ENCODE measurements around the gene DYNAP.

DYNAP gene

GRCh38 chr18:54558609-54559585 lies 32.1 kb upstream of the DYNAP start:
- Histone ChIP-seq H3K79me2 (ENCODE audit: control insufficient read depth, insufficient read depth, low read length) (no peaks in the 10 kb centered on the region), H3K4me1 (ENCODE audit: control insufficient read depth, low read depth, low read length) (no peaks in the 10 kb centered on the region), H3K27ac (ENCODE audit: low read depth, low read length) (no peak overlapping the region), H3K23ac (ENCODE audit: low read length) (no peak overlapping the region), H3K79me1 (ENCODE audit: low read length) (no peaks in the 10 kb centered on the region), H4K5ac (ENCODE audit: low read length) (no peak overlapping the region), H3K4ac (ENCODE audit: low read depth, low read length) (no peak overlapping the region), H3K4me3 (ENCODE audit: low read length) (no peak overlapping the region), H2BK5ac (ENCODE audit: low read length) (no peak overlapping the region), H4K8ac (ENCODE audit: low read depth, low read length) (no peak overlapping the region), H2BK120ac (ENCODE audit: low read depth, low read length) (no peak overlapping the region), H3K4me2 (ENCODE audit: low read length) (no peak overlapping the region), H3K56ac (ENCODE audit: low read length) (no peak overlapping the region), H3K36me3 (ENCODE audit: control insufficient read depth, insufficient read depth, low read length) (no peaks in the 10 kb centered on the region), H2AK5ac (ENCODE audit: low read length) (no peak overlapping the region), H3K9ac (ENCODE audit: low read length) (no peak overlapping the region), H3K27me3 (ENCODE audit: insufficient read depth, low read length, poor library complexity) (no peaks in the 10 kb centered on the region), H2BK15ac (replicated peaks; ENCODE audit: low read depth) (no peak overlapping the region), H3K18ac (ENCODE audit: low read length) (no peak overlapping the region)
- WGBS (ENCODE audit: extremely low coverage, insufficient coverage, low lambda C conversion rate) = no CpG with 5 or more reads among the region's 3 CpGs
- DNase-seq = peak; percentile 24

DNA sequence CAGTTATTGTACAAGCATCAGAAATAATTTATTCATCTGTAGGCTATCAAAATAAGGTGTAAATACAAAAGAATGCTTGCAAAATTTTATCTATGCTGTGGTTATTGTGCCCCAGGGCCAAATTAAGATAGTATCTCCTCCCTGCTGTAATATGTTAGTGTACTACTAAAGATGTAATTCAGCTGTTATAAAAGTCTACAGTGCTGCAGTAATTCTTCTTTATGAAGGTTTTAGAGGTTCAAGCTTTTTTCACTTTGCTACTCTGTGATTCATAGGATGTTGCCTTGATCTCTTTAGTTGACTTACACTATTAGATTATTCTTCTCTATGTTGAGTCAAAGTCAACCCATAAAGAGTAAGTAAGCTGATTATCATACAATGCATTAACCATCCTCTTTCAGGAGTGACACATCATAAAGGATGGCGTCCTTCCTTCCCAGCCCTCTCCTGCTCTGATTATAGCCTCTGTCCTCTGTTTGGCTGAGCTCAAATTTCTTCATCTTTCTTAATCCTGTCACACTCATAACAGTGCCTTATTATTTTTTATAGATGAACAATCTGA lies 29.3 kb upstream of the DYNAP start:
- no peak overlapping the region for H2BK5ac ChIP-seq (ENCODE audit: low read length)
- H4K8ac ChIP-seq (ENCODE audit: low read depth, low read length) = no peak overlapping the region
- H3K4me2 ChIP-seq (ENCODE audit: low read length) = no peak overlapping the region
- no peak overlapping the region for H3K56ac ChIP-seq (ENCODE audit: low read length)
- H3K4me1 ChIP-seq (ENCODE audit: control insufficient read depth, low read depth, low read length) = no peaks in the 10 kb centered on the region
- H4K5ac ChIP-seq (ENCODE audit: low read length) = no peak overlapping the region
- no CpG with 5 or more reads among the region's 1 CpG for WGBS (ENCODE audit: extremely low coverage, insufficient coverage, low lambda C conversion rate)
- no peak overlapping the region for H3K23ac ChIP-seq (ENCODE audit: low read length)
- no peaks in the 10 kb centered on the region for H3K27me3 ChIP-seq (ENCODE audit: insufficient read depth, low read length, poor library complexity)
- no peak overlapping the region for H3K18ac ChIP-seq (ENCODE audit: low read length)
- H3K36me3 ChIP-seq (ENCODE audit: control insufficient read depth, insufficient read depth, low read length) = no peaks in the 10 kb centered on the region
- no peak overlapping the region for H2BK15ac ChIP-seq (replicated peaks; ENCODE audit: low read depth)
- H3K79me2 ChIP-seq (ENCODE audit: control insufficient read depth, insufficient read depth, low read length) = no peaks in the 10 kb centered on the region
- H3K79me1 ChIP-seq (ENCODE audit: low read length) = no peaks in the 10 kb centered on the region
- DNase-seq = no peak
- no peak overlapping the region for H3K4ac ChIP-seq (ENCODE audit: low read depth, low read length)
- H3K4me3 ChIP-seq (ENCODE audit: low read length) = no peak overlapping the region
- no peak overlapping the region for H2BK120ac ChIP-seq (ENCODE audit: low read depth, low read length)
- no peak overlapping the region for H3K27ac ChIP-seq (ENCODE audit: low read depth, low read length)
- H3K9ac ChIP-seq (ENCODE audit: low read length) = no peak overlapping the region
- H2AK5ac ChIP-seq (ENCODE audit: low read length) = no peak overlapping the region

DNA sequence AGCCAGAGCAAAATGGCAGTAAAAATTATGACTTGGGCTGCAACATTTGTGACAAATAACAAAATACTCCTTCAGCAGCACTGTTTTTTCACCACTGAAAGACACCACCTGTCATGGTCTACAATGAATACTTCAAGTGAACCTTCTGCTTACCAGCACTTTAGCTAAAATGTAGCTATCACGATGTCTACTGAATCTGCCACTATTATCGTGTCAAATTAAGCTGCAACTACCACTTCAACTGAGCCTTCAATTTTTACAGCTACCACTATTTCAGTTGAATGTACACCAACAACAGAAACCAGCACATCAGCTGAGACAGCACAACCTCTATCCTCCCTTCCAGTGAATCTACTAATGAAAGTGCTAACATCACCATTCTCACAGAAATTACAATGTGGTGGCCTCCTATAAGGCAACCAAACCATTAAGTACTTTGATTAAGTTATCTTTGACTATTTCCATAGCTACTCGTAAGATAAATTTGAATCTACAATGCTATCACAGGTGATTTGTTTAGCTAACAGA lies 10.8 kb upstream of the DYNAP start:
- Histone ChIP-seq H3K79me2 (ENCODE audit: control insufficient read depth, insufficient read depth, low read length) (no peaks in the 10 kb centered on the region), H3K4me1 (ENCODE audit: control insufficient read depth, low read depth, low read length) (no peaks in the 10 kb centered on the region), H2AK5ac (ENCODE audit: low read length) (no peak overlapping the region), H3K4me2 (ENCODE audit: low read length) (no peak overlapping the region), H3K9ac (ENCODE audit: low read length) (no peak overlapping the region), H3K4me3 (ENCODE audit: low read length) (no peak overlapping the region), H2BK5ac (ENCODE audit: low read length) (no peak overlapping the region), H2BK120ac (ENCODE audit: low read depth, low read length) (no peak overlapping the region), H3K4ac (ENCODE audit: low read depth, low read length) (no peak overlapping the region), H3K27me3 (ENCODE audit: insufficient read depth, low read length, poor library complexity) (no peaks in the 10 kb centered on the region), H3K27ac (ENCODE audit: low read depth, low read length) (no peak overlapping the region), H4K5ac (ENCODE audit: low read length) (no peak overlapping the region), H3K79me1 (ENCODE audit: low read length) (no peaks in the 10 kb centered on the region), H3K36me3 (ENCODE audit: control insufficient read depth, insufficient read depth, low read length) (no peaks in the 10 kb centered on the region), H2BK15ac (replicated peaks; ENCODE audit: low read depth) (no peak overlapping the region), H4K8ac (ENCODE audit: low read depth, low read length) (no peak overlapping the region), H3K56ac (ENCODE audit: low read length) (no peak overlapping the region), H3K23ac (ENCODE audit: low read length) (no peak overlapping the region), H3K18ac (ENCODE audit: low read length) (no peak overlapping the region)
- WGBS (ENCODE audit: extremely low coverage, insufficient coverage, low lambda C conversion rate) = no CpG with 5 or more reads among the region's 3 CpGs
- no peak for DNase-seq

- no peak overlapping the region for H3K27ac ChIP-seq (ENCODE audit: low read depth, low read length)
- no peak overlapping the region for H3K4me2 ChIP-seq (ENCODE audit: low read length)
- no peak overlapping the region for H4K8ac ChIP-seq (ENCODE audit: low read depth, low read length)
- H3K18ac ChIP-seq (ENCODE audit: low read length) = no peak overlapping the region
- H3K36me3 ChIP-seq (ENCODE audit: control insufficient read depth, insufficient read depth, low read length) = no peaks in the 10 kb centered on the region
- no peaks in the 10 kb centered on the region for H3K27me3 ChIP-seq (ENCODE audit: insufficient read depth, low read length, poor library complexity)
- H3K79me1 ChIP-seq (ENCODE audit: low read length) = no peaks in the 10 kb centered on the region
- H3K56ac ChIP-seq (ENCODE audit: low read length) = no peak overlapping the region
- H3K4me1 ChIP-seq (ENCODE audit: control insufficient read depth, low read depth, low read length) = no peaks in the 10 kb centered on the region
- WGBS (ENCODE audit: extremely low coverage, insufficient coverage, low lambda C conversion rate) = no CpG with 5 or more reads among the region's 1 CpG
- H2AK5ac ChIP-seq (ENCODE audit: low read length) = no peak overlapping the region
- no peak overlapping the region for H3K23ac ChIP-seq (ENCODE audit: low read length)
- H2BK5ac ChIP-seq (ENCODE audit: low read length) = no peak overlapping the region
- H2BK15ac ChIP-seq (replicated peaks; ENCODE audit: low read depth) = no peak overlapping the region
- no peak overlapping the region for H3K4ac ChIP-seq (ENCODE audit: low read depth, low read length)
- no peak overlapping the region for H3K9ac ChIP-seq (ENCODE audit: low read length)
- no peak overlapping the region for H2BK120ac ChIP-seq (ENCODE audit: low read depth, low read length)
- H4K5ac ChIP-seq (ENCODE audit: low read length) = no peak overlapping the region
- H3K4me3 ChIP-seq (ENCODE audit: low read length) = no peak overlapping the region
- DNase-seq = no peak
- H3K79me2 ChIP-seq (ENCODE audit: control insufficient read depth, insufficient read depth, low read length) = no peaks in the 10 kb centered on the region
These were observed 7.0 kb upstream of the DYNAP start for GRCh38 chr18:54584065-54584464.

- no peak overlapping the region for H3K18ac ChIP-seq (ENCODE audit: low read length)
- no peak overlapping the region for H3K56ac ChIP-seq (ENCODE audit: low read length)
- no peak overlapping the region for H3K4me3 ChIP-seq (ENCODE audit: low read length)
- no peaks in the 10 kb centered on the region for H3K79me1 ChIP-seq (ENCODE audit: low read length)
- no peak overlapping the region for H2BK15ac ChIP-seq (replicated peaks; ENCODE audit: low read depth)
- no peak overlapping the region for H2AK5ac ChIP-seq (ENCODE audit: low read length)
- H3K79me2 ChIP-seq (ENCODE audit: control insufficient read depth, insufficient read depth, low read length) = no peaks in the 10 kb centered on the region
- H3K23ac ChIP-seq (ENCODE audit: low read length) = no peak overlapping the region
- no peak overlapping the region for H4K5ac ChIP-seq (ENCODE audit: low read length)
- no peak overlapping the region for H4K8ac ChIP-seq (ENCODE audit: low read depth, low read length)
- no peak overlapping the region for H3K27ac ChIP-seq (ENCODE audit: low read depth, low read length)
- H2BK5ac ChIP-seq (ENCODE audit: low read length) = no peak overlapping the region
- no peaks in the 10 kb centered on the region for H3K4me1 ChIP-seq (ENCODE audit: control insufficient read depth, low read depth, low read length)
- H3K4ac ChIP-seq (ENCODE audit: low read depth, low read length) = no peak overlapping the region
- no peaks in the 10 kb centered on the region for H3K27me3 ChIP-seq (ENCODE audit: insufficient read depth, low read length, poor library complexity)
- no peak overlapping the region for H2BK120ac ChIP-seq (ENCODE audit: low read depth, low read length)
- no peaks in the 10 kb centered on the region for H3K36me3 ChIP-seq (ENCODE audit: control insufficient read depth, insufficient read depth, low read length)
- no CpG with 5 or more reads among the region's 6 CpGs for WGBS (ENCODE audit: extremely low coverage, insufficient coverage, low lambda C conversion rate)
- no peak for DNase-seq
- H3K9ac ChIP-seq (ENCODE audit: low read length) = no peak overlapping the region
- H3K4me2 ChIP-seq (ENCODE audit: low read length) = no peak overlapping the region
These were observed 5.3 kb upstream of the DYNAP start for GRCh38 chr18:54585743-54586142.
